ENCODE data around the gene NINJ1.

The NINJ1 gene

GRCh38 chr9:93099551-93100275, 34.3 kb downstream of the NINJ1 start:
- no peak overlapping the region for H3K27ac ChIP-seq
- TF ChIP-seq, protein P1, sequence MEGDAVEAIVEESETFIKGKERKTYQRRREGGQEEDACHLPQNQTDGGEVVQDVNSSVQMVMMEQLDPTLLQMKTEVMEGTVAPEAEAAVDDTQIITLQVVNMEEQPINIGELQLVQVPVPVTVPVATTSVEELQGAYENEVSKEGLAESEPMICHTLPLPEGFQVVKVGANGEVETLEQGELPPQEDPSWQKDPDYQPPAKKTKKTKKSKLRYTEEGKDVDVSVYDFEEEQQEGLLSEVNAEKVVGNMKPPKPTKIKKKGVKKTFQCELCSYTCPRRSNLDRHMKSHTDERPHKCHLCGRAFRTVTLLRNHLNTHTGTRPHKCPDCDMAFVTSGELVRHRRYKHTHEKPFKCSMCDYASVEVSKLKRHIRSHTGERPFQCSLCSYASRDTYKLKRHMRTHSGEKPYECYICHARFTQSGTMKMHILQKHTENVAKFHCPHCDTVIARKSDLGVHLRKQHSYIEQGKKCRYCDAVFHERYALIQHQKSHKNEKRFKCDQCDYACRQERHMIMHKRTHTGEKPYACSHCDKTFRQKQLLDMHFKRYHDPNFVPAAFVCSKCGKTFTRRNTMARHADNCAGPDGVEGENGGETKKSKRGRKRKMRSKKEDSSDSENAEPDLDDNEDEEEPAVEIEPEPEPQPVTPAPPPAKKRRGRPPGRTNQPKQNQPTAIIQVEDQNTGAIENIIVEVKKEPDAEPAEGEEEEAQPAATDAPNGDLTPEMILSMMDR (conservative IDR thresholded peaks at IDR 0.05), result no peak

DNA sequence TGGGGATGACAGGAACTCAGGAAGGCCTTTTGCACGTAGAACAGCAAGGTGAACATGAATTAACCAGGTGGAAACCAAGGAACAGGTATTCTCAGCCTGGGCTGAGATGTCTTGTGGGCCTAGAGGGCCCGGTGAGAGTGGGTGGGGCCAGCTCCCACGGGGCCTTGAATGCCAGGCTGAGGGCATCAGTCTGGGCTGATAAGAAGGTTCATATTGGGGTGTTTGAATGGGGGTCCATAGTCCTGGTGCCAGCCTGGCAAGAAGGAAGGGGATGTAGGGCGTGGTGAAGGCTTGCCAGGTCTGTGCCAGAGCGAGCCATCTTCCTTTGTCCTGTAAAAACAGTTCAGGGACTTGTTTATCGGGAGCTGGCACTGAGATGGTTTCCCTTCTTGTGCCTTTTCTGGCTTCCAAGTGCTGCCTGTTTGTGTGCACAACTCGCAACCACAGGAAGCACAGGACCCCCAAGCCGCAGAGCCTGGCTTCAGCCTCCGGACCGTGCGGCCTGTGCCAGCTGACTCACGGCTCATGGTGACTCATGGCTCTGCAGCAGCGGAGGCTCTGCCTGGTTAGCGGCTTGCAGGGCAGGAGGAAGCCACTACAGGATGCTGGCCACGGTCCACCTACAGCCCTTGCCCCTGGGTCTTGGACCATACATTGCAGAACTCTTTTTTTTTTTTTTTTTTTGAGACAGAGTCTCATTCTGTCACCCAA, 35.7 kb downstream of the NINJ1 start:
- H3K27ac ChIP-seq, result no peak overlapping the region
- TF ChIP-seq, protein P1 (conservative IDR thresholded peaks at IDR 0.05), result no peak

DNA sequence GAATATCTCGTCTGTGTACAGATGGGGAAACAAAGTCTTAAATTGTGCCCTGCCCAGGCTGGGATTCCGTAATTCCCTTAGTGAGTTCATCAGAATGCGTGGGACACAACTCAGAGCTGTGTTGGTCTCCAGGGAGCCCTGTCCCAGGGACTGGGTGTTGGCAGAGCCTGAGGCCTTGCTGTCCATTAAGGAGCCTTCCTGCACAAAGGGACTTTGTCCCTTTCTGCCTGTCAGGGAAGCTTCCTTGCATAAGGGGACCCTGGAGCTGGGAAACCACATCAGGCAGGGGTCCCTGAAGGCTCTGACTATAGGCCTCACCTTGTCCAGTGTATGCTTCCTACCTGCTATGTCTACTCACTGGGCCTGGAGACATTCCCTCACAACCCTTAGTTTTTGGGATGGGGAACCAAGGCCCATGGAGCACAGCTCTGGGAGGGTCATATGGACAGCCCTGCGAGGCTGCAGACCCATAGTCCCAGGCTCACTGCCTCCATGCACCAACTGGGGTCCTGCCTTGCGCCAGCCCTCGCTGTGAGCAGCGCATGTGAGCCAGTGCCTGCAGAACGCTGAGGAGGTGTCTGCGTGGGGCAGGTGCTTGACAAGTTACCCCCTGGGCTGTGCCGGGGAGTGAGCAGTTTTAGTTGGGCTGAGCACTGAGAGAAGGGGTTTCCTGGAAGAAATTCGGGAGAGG, 36.4 kb downstream of the NINJ1 start:
- TF ChIP-seq, protein P1 (conservative IDR thresholded peaks at IDR 0.05), result no peak
- H3K27ac ChIP-seq, result peak overlapping the region; percentile 77; the same call in 1 of the 2 replicates

DNA sequence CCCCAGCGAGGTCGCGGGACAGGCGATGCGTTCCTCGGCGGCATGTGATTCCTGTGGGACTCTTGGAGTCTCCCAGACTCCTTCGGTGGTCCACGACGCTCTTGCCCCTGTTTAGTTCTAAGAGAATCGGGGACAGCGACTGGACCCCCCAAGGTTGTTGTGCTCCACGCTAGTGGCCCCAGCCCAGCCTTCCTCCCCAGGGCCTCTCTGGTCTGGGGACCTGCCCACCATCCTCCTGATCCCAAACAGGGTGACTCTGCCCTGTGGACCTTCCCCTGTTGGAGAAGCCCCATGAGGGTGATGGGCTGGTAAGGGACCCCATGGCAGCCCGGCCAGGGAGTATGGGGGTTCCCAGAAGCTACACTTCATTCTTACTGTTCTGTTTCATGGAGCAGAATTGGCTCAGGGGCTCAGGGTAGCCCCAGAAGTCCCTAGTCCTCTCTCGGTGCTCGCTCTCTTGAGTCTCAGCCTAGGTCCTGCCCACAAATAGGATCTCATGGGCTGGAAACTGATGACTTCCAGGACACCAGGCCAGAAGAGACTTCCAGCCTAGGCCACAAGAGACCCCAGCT, 37.2 kb downstream of the NINJ1 start:
- peak overlapping the region; percentile 77 for H3K27ac ChIP-seq
- TF ChIP-seq, protein P1 (conservative IDR thresholded peaks at IDR 0.05), result no peak

DNA sequence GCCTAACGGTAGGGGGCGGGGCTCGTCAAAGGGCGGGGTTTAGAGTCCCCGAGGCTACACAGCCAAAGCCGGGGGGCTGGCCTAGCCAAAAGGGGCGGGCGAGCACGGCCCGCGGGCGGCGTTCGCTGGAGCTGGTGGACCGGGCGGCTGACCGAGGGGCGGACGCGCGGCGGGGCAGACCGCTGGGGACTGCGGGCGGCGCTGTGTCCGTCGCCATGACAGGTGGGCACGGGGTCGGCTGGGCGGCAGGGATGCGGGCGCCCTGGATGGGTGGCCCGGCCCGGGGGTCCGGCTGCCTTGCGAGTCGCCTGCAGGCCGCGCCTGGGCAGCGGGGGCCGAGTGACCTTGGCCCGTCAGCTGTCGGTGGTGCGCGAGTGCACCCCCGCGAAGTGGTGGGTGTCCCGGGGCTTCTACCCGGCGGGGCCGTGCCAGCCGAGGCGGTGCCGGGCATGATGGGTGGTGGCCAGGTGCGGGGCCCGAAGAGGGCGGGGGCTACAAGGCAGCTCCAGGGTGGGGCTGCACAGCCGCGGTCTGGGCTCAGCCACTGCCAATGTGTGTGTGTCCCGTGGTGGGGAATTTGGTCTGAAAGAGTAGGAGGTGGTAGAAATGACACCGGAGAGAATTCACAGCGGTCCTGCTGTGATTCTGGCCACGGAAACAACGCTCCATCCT, 37.8 kb downstream of the NINJ1 start, which contains the start of gene CARD19:
Gene CARD19 (plus strand): TSS at position 87 of the 672 bp plus-strand sequence. CDS start 129 bp downstream, at position 216.
- H3K27ac ChIP-seq, result peak within 1 kb of the TSS; percentile 83
- TF ChIP-seq, protein P1 (conservative IDR thresholded peaks at IDR 0.05), result no peak; the same call in 1 of the 2 replicates

GRCh38 chr9:93095205-93096130, 38.6 kb downstream of the NINJ1 start:
- TF ChIP-seq, protein P1 (conservative IDR thresholded peaks at IDR 0.05), result no peak
- peak overlapping the region; percentile 83 for H3K27ac ChIP-seq
